ENCODE data around the gene DNAH3.

DNAH3 gene

GRCh38 chr16:20883554-20884239 is 266.9 kb downstream of the DNAH3 start:
- no peak for DNase-seq (ENCODE audit: low read depth, low spot score)
